GM18858 (cell line): ENCODE measurements around the gene UGT8.

Experiments
- ATAC-seq: cut with Tn5 transposase; IDR thresholded peaks from one replicate; pipeline ENCODE4 v1.9.1; 2021; ENCODE audit not compliant: unreplicated experiment

Gene UGT8

DNA sequence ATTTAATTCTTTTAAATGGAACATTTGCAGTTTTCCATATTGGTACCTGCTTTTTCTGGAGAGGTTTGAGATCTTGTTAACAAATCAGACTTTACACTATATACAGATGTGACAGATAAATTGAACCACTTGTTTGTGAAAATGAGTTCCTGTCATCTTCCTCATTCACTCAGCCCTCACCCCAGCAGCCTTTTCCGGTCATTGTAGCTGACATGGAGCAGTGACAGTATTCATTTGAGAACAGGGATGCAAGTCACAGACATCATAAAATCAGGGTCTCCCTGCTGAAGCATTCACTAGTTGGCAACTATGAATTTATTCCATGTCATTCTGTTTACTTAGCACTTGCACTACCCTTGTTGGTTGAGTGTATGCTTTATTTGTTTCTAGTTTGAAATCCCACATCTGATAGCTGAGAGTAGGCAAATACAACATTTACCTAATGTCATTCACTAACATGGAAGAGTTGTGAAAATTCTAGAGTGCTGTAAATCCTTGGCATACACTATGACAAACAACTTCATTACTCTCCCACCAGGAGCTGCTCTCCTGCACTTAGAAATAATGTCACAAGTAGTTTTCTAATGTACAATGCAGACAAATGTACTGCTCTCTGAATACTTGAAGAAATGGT, 78.9 kb downstream of the UGT8 start:
- no peak for ATAC-seq

DNA sequence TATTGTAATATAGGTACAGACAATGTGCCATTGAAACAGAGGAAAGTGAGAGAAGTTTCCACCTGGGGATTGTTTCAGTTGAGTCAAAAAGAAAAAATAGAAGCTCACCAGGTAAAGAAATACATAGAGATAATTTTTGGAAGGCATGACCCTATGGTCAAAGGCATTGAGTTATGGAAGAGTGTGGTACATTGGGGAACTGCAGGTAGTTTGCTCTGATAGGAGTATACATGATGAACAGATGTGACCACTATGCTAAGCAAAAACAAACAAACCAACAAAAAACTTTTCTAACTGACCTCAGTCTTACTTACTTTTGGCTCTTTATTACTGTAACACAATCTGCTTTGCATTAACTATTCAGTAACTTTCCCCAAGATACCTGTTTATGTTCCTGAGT, 85.9 kb downstream of the UGT8 start:
- ATAC-seq: no peak

DNA sequence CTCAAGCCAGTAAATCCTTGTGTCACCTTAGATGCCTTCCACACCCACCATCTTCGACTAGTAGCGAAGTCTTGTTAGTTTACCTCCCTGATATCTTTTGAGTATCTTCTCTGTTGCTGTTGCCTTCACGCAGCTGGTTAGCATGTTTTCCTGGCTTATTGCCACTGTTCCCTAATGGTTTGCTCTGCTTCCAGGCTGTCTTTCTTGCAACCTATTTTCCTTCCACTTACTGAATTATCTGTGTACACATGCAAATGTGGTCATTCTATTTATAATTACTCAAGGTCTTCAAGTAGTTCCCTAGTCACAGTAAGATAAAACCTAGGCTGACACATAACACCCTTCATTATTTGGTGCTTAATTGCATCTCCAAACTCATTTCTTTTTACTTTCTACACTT, 89.5 kb downstream of the UGT8 start:
- ATAC-seq: no peak

DNA sequence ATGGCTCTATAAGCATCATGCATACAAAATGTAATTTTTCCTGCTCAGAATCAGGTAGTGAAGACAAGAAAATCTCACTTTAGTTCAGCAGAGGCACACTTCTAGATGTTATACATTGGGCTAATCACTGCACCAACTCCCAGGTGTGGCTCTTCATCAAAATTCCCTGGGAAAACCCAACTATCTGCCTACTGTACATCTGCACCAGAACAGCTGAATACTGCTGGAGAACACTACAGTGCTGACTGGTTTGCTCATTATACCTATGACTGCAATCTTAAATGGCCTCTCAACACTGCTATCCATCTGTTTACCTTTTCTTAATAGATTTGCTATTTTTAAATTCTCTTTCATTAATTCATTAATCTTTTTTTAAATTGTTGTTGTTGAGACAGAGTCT, 92.0 kb downstream of the UGT8 start:
- ATAC-seq: no peak

DNA sequence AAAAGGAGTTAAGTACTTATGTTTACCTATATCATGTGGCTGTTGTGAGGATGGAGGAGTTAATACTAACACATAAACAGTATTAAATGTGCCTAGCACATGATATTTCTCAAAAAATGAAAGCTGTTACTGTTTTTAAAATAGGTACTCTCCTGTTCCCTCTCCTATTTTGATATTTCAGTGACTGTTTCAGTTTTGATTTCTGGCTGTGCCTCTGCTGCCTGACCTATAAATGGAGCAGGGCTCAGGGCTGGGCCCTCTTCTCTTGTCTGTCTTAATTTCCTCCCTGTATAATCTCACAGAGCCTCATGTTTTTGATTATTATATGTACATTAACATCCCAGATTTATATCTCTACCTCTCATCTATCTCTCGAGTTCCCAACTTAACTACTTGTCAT, 93.3 kb downstream of the UGT8 start:
- peak; percentile 84 for ATAC-seq

DNA sequence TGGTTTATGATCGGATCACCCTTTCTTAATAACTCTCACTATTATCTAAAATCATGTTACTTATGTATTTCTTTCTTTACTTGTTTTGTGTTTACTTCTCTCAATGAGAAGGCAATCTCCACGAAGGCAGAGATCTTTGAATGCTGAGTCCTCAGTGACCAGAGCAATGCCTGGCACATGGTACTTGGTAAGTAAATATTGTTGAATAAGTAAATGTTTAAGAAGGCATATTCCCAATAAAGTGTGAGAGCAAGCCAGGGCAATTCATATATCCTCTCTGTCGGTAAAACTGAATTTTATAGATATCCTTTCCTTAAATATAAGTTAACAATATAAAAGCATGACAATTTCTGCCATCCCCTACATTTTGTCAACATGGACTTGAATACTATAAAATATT, 94.4 kb downstream of the UGT8 start:
- ATAC-seq: no peak

DNA sequence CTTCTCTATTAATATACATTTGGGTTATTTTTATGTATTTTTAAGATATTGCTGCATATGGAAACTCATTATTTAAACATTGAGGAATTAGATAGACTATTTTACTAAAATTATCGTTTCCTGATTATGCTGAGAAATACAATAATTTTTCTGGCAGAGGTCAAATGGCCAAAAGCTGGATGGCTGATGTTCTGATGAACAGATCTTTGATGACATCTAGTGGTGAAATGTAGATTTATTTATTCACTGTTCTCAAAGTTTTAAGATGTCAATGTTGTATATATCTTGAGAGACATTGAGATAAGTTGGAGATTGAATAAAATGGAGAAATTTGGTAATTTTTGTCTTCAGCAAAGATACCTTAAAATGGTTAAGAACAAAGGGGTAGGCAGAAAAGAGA, 96.2 kb downstream of the UGT8 start:
- peak; percentile 59 for ATAC-seq

DNA sequence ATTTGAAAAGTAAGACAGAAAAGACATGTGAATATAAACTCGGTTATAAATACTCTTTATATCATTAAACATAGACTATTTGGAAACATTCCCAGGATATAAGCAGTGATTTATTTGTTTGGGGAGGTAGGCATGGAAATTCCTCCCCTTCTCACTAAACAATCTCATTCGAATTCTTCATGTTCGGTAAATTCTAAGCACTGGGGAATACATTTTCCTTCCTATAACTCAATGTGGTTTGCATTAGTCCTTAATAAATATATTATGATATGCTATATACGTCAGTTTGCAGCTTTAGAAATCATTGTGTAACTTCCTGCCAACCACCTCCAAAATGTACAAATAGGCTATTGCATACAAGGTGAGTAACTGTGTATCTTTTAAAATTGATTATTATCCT, 99.6 kb downstream of the UGT8 start:
- no peak for ATAC-seq

DNA sequence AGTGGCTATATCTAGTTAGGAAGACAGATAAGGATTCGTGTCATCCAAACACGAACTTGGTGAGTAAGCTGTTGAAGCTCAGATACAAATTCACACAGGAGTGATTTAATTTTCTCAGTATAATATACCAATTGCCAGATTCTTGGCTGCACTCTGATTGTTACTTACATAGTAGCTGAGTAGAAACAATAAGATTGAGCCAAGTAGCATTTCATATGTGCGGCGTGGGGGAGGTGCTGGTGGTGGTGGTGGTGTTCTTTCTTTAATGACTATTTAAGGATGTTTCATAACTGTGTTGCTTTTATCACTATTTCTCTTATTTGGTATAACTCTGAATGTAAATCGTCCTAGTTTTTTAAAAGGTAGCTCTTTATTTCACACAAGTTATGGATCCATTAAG, 102.9 kb downstream of the UGT8 start:
- no peak for ATAC-seq

DNA sequence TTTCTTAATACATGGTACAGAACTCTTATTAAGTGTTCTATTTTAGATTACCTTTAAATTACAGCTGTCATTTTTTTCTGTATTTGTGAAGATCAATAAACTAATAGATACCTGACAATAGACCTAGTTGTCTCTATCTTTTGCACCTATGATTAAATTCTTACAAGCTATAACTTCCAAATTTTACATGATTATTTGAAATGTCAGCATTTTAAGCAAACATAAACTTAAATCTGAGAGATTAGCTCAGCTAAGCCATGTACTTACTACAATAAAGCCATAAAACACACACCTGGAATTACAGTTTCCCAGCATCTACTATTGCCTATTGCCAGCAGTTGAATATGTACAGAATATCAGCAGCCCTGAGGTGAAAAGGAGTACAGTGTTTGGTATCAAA, 118.8 kb downstream of the UGT8 start:
- ATAC-seq: no peak

DNA sequence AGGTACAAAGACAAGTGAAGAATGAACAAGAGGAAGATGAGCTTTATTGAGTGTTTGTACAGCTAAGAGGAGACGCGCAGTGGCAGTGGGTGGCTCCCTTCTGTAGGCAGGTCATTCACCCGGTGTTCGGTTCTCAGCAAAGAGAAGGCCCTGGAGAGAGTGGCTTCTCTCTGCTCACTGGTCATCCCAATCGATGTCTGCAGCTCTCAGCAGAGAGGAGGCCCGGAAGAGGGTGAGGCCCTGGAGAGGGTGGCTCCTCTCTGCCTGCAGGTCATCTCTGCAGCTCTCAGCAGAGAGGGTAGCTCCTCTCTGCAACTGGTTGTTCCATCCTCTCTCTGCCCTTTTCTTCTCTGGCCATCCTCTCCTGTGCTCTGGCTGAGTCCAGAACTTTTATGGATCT, 126.5 kb downstream of the UGT8 start:
- no peak for ATAC-seq

DNA sequence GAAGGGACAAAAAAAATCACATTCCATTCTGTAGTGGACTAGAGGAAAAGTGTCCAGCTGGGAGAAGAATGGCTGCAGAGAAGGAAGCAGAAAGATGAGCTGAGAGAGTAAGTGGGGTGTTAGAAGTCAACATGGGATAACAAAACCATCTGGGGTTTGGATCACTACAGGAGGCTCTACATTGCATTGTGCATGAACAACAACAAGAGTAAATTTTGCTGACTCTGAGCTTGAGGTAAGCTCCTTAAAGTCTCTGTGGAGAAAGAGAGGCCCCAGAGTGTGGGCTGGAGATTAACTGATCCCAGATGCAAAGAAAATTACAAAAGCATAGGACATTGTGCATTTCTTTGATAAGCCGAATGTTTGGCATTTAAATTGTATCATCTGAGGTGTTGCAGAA, 128.9 kb downstream of the UGT8 start:
- ATAC-seq: no peak
